ENCODE results near the gene MFSD11. TPM values are rescaled to one million over a fixed set of nuclear protein-coding genes. Genes with fewer than 3 reads are reported as not detected.

MFSD11 gene
- total and polyA plus RNA-seq, 2 of the 4 experiments (the other 2 are of a cell fraction) = 12.3 to 16.1 TPM

- dilution Hi-C loops (cut with HindIII; ENCODE audit: low sequenced_read_pairs, unreplicated experiment) = no loop called here
- Histone ChIP-seq H2AK9ac (replicated peaks; ENCODE audit: low read depth, low read length, poor library complexity) (no peak overlapping the region), H3K4me3 (ENCODE audit: insufficient read depth, low read depth, low read length) (no peak overlapping the region), H3K9me3 (ENCODE audit: control insufficient read depth, insufficient read depth, low read length) (no peaks in the 10 kb centered on the region), H3K36me3 (ENCODE audit: control insufficient read depth, insufficient read depth, low read length) (peaks cover 20% of the 10 kb centered on the region), H2BK120ac (ENCODE audit: low read depth, low read length) (no peak overlapping the region), H4K5ac (ENCODE audit: low read depth, low read length) (no peak overlapping the region), H2BK20ac (ENCODE audit: low read depth, low read length) (no peak overlapping the region), H2BK15ac (ENCODE audit: low read depth, low read length) (no peak overlapping the region), H4K20me1 (ENCODE audit: insufficient read depth, low read length) (no peaks in the 10 kb centered on the region), H3K56ac (ENCODE audit: extremely low read depth, insufficient read depth, low read length) (no peak overlapping the region), H3K4me2 (ENCODE audit: low read depth, low read length) (no peak overlapping the region), H3K27ac (ENCODE audit: insufficient read depth, low read length) (no peak overlapping the region), H3K18ac (ENCODE audit: low read depth, low read length) (no peak overlapping the region), H3K4ac (ENCODE audit: low read depth, low read length) (no peak overlapping the region), H3K9ac (ENCODE audit: low read depth, low read length) (no peak overlapping the region), H3K4me1 (ENCODE audit: control insufficient read depth, insufficient read depth, low read length) (no peaks in the 10 kb centered on the region), H3K27me3 (ENCODE audit: control insufficient read depth, insufficient read depth, low read length) (no peaks in the 10 kb centered on the region), H4K8ac (ENCODE audit: low read depth in 2 of 2, low read length in 2 of 2) (no peak overlapping the region), H3K23ac (ENCODE audit: low read depth, low read length) (no peak overlapping the region), H4K91ac (ENCODE audit: insufficient read depth, low read depth, low read length) (no peak overlapping the region), H2BK5ac (ENCODE audit: low read depth, low read length, poor library complexity, severe bottlenecking) (no peak overlapping the region), H2AK5ac (ENCODE audit: low read depth, low read length) (no peak overlapping the region), H2AFZ (replicated peaks; ENCODE audit: low read length, poor library complexity) (no peak overlapping the region), H3K9me1 (ENCODE audit: insufficient read depth, low read length) (peaks cover 5% of the 10 kb centered on the region; the same call in 1 of the 2 replicates), H3K14ac (replicated peaks; ENCODE audit: low read depth, low read length) (no peak overlapping the region), H3K79me1 (ENCODE audit: low read depth in 1 of 2, low read length in 2 of 2) (0 out of 4 replicates have a peak, but pooled peaks cover 0 to 3% of the 10 kb centered on the region in 2 experiments)
- no peak for DNase-seq
- POLR2A ChIA-PET (ENCODE audit: unreplicated experiment) = no interaction called here
- TF ChIP-seq ELK1 (IDR thresholded peaks at IDR 0.05; ENCODE audit: borderline replicate concordance, low read depth, low read length) (no peak), SMC3 (IDR thresholded peaks at IDR 0.05; ENCODE audit: low read depth, low read length) (no peak), USF2 (IDR thresholded peaks at IDR 0.05; ENCODE audit: low read depth, low read length) (no peak), MAZ (IDR thresholded peaks at IDR 0.05; ENCODE audit: borderline replicate concordance, low read depth, low read length) (no peak), RAD21 (IDR thresholded peaks at IDR 0.05; ENCODE audit: low read length) (no peak), CTCF (conservative IDR thresholded peaks at IDR 0.05; ENCODE audit: low read depth, low read length) (no peak), FOS (IDR thresholded peaks at IDR 0.05; ENCODE audit: low read depth, low read length) (no peak), NFE2L2 (IDR thresholded peaks at IDR 0.05; ENCODE audit: low read depth, low read length) (no peak), BHLHE40 (IDR thresholded peaks at IDR 0.05; ENCODE audit: low read depth, low read length) (no peak), CEBPB (IDR thresholded peaks at IDR 0.05; ENCODE audit: low read depth, low read length) (no peak), MXI1 (IDR thresholded peaks at IDR 0.05; ENCODE audit: borderline replicate concordance, low read depth, low read length) (no peak), MAFK (IDR thresholded peaks at IDR 0.05; ENCODE audit: low read depth, low read length) (no peak), RCOR1 (IDR thresholded peaks at IDR 0.05; ENCODE audit: insufficient replicate concordance, low read length) (no peak), CHD1 (IDR thresholded peaks at IDR 0.05; ENCODE audit: low read depth, low read length) (no peak), POLR2A (IDR thresholded peaks at IDR 0.05; ENCODE audit: low read depth, low read length) (no peak), RFX5 (IDR thresholded peaks at IDR 0.05; ENCODE audit: low read depth, low read length) (no peak)
- no TSS peak for BruUV-seq (replicated peaks)
- CTCF ChIA-PET = no interaction called here
- ATAC-seq (ENCODE audit: low read depth) = no peak
- in situ Hi-C loops (cut with MboI; ENCODE audit: low sequenced_read_pairs) = no loop called here
- 81% methylated on average over 3 of the region's 5 CpGs; no CpG with 5 or more reads in 1 of the 2 experiments for WGBS, 2 experiments (ENCODE audit: extremely low coverage in 2 of 2, insufficient read length in 1 of 2)
- intact Hi-C loops (cut with micrococcal nuclease) = no loop called here
Measured at GRCh38 chr17:76757256-76757655, 19.3 kb downstream of the MFSD11 start.

All from IMR-90 (cell line).